Epidermal melanocyte (primary cell): Measurements from ENCODE around the gene RNF38.
"Not testable (repeated sequence)": the region's sequence is repeated elsewhere in the genome, so short reads cannot be mapped to it uniquely, and the experiment has no call there.

Experiments
- DNase-seq: peaks from one replicate; pipeline ENCODE4 v3.0.0; 2011; ENCODE audit warnings: low spot score; ENCODE audit not compliant: insufficient read length

The RNF38 gene

DNA sequence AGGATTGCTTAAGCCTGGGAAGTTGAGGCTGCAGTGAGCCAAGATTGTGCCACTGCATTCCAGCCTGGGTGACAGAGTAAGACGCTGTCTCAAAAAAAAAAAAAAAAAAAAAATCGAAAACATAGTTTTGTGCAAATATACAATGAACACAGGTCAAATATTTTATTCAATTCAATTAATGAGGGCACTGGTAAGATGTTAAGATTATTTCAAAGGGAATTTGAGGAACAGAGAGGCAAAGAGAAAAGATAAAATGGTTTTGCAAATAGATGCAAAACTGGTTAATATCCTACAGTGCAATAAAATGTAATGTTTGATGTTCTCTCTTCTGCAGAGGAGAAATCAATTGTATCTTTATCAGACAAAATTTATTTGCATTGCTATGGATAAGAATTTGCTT is 102.3 kb downstream of the RNF38 start:
- no peak for DNase-seq

DNA sequence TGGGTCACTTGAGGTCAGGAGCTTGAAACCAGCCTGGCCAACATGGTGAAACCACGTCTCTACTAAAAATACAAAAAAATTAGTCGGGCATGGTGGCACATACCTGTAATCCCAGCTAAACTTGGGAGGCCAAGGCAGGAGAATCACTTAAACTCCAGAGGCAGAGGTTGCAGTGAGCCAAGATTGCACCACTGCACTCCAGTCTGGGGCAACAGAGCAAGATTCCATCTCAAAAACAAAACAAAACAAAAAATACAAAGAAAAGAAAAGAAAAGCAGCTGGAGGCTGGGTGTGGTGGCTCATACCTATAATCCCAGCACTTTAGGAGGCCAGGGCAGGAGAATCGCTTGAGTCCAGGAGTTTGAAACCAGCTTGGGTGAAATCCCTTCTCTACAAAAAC is 105.1 kb downstream of the RNF38 start:
- not testable (repeated sequence) for DNase-seq

DNA sequence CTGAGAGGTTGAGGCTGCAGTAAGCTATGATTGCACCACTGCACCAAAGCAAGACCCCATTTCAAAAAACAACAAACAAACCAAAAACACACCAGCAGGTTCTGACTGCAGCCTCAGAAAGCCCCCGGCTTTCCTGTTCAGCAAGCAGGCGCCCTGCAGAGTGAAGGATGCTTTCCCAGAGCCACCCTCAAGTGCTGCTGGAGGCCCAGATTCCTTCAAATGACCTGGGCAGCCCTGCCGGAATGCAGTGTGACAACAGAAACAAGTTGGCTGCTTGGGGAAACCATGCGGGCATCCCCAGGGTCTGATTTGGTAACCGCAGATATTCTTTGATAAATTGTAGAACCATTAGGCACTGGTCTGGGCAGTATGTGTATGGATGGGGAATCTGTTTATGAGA is 106.2 kb downstream of the RNF38 start:
- DNase-seq = no peak

DNA sequence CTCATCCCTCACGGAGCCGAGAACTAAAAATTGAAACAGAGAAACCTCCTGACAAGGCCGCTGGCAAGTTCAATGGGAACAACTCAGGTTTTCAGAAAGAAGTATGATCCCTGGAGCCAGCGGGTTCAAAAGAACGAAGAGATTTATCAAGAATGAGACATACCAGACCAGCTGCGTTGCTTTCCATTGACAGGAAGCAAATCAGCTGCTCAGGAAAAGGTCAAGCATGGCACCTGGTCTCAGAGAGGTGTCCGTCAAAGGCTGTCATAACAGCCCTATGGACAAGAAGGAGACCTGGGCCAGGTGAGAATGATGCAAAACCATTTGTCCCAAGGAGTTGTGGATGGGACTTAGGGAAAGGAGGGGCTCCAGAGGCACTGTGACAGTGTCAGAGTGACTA is 106.9 kb downstream of the RNF38 start:
- DNase-seq = no peak

DNA sequence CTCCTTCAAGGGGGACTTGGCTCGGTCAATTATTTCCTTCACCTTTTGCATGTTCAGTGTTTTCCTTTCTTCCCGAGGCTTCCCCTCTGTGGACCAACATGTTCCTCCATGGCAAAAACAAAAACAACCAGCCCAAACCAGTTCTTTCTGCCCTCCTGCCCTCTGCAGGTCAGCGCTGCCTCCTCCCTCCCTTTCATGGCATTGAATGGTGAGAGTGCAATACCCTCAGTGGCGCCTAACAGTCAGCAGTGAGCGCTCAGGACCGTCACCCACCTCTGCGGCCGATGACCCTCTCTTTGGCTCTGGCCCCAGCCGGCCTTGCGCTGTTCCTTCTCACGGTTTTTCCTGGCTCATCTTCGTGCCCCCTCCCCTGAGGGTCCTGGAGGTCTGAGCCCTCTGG is 107.4 kb downstream of the RNF38 start:
- DNase-seq = no peak

DNA sequence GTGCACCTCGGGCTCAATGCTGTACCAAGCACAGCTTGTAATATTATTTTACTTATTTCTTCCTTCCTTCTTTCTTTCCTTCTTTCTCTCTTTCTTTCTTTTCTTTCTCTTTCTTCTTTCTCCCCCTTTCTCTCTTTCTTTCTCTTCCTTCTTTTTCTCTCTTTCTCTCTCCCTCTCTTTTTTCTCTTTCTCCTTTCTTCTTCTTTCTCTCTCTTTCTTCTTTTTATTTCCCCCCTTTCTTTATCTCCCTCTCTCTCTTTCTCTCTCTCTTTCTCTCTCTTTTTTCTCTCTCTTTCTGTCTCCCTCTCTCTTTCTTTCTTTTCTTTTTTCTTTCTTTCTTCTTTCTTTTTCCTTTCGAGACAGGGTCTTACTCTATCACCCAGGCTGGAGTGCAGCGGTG is 109.1 kb downstream of the RNF38 start:
- no peak for DNase-seq

DNA sequence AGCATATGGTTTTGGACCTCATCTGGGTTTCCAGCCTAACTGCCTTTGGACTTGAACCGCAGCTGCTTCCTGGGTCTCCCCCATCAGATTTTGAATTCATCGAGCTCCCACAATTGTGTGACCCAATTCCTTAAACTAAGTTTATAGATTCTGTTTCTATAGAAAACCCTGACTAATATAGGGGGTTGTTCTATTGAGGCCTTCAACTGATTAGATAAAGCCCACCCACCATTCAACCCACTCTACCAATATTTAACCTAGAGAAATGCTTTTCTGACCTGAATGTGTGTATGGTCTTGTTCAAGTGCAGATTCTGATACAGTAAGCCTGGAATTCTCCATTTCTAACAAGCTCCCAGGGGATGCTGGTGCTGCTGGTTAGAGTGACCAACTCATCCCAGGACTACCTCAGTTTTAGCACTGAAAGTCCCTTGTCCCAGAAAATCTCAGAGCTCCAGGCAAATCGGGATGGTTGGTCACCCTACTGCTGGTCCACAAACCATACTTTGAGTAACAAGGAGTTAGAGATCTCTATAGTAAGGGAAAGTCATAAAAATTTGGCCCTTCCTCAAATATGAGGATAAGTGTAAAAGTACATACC is 110.1 kb downstream of the RNF38 start:
- DNase-seq = no peak

DNA sequence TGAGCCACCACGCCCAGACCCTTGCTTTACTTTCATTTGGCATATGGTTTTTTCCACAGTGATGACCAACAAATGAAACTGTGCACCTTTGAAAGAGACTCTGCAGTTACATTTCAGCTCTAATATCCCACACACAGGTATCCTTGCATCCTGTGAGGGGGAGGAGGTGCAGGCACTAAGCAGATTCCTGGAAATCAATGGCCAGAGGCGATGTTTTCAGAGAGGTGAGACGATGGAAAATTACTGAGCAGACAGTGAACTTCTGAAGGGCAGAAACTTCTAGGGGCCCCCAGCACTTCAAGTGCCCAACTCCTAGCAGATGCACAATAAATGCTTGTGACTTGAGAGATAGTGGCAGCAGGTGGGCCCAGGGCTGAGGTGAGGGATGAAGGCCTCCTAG is 112.0 kb downstream of the RNF38 start:
- DNase-seq = no peak
